Activated CD4-positive, alpha-beta T cell treated with anti-CD3 and anti-CD28 coated beads, Interleukin-2, amount 50 U/mL, for 16 hours (primary cell): ENCODE measurements around the gene CCDC167.

ENCODE experiments used
- DNase-seq: peaks from one replicate; pipeline ENCODE4 v3.0.0-alpha.2; 2020

The CCDC167 gene

GRCh38 chr6:37528541-37528940 is 28.8 kb upstream of the CCDC167 start:
- DNase-seq, result no peak

GRCh38 chr6:37525460-37526357 is 26.0 kb upstream of the CCDC167 start:
- DNase-seq, result no peak

- no peak for DNase-seq
Observed at GRCh38 chr6:37524970-37525318, 25.3 kb upstream of the CCDC167 start.

GRCh38 chr6:37524025-37524969 is 24.6 kb upstream of the CCDC167 start:
- DNase-seq, result no peak

GRCh38 chr6:37523412-37523811 is 23.7 kb upstream of the CCDC167 start:
- no peak for DNase-seq

- no peak for DNase-seq
Observed at GRCh38 chr6:37522836-37523235, 23.1 kb upstream of the CCDC167 start.

- DNase-seq, result no peak
Observed at GRCh38 chr6:37521674-37522073, 22.0 kb upstream of the CCDC167 start.

GRCh38 chr6:37520926-37521325 is 21.2 kb upstream of the CCDC167 start:
- DNase-seq, result no peak

GRCh38 chr6:37519461-37519860 is 19.8 kb upstream of the CCDC167 start:
- no peak for DNase-seq

GRCh38 chr6:37518116-37518515 is 18.4 kb upstream of the CCDC167 start:
- no peak for DNase-seq

- DNase-seq, result peak; percentile 93
Observed at GRCh38 chr6:37517411-37517812, 17.7 kb upstream of the CCDC167 start.

GRCh38 chr6:37516920-37517405 is 17.3 kb upstream of the CCDC167 start:
- no peak for DNase-seq

GRCh38 chr6:37516076-37516919 is 16.6 kb upstream of the CCDC167 start:
- DNase-seq, result peak; percentile 96

- DNase-seq, result no peak
Observed at GRCh38 chr6:37515712-37516075, 16.0 kb upstream of the CCDC167 start.

GRCh38 chr6:37514837-37515236 is 15.1 kb upstream of the CCDC167 start:
- no peak for DNase-seq

- peak; percentile 76 for DNase-seq
Observed at GRCh38 chr6:37514321-37514771, 14.7 kb upstream of the CCDC167 start.

- no peak for DNase-seq
Observed at GRCh38 chr6:37513576-37513975, 13.9 kb upstream of the CCDC167 start.

GRCh38 chr6:37513155-37513554 is 13.5 kb upstream of the CCDC167 start:
- no peak for DNase-seq

GRCh38 chr6:37512400-37513011 is 12.8 kb upstream of the CCDC167 start:
- no peak for DNase-seq

- DNase-seq, result no peak
Observed at GRCh38 chr6:37511910-37512399, 12.3 kb upstream of the CCDC167 start.

- DNase-seq, result no peak
Observed at GRCh38 chr6:37511201-37511600, 11.5 kb upstream of the CCDC167 start.
